Measurements from ENCODE around the gene COL20A1. TPM values are rescaled to one million over a fixed set of nuclear protein-coding genes. Genes with fewer than 3 reads are reported as not detected.

The COL20A1 gene
- 5.0 TPM for total RNA-seq

DNA sequence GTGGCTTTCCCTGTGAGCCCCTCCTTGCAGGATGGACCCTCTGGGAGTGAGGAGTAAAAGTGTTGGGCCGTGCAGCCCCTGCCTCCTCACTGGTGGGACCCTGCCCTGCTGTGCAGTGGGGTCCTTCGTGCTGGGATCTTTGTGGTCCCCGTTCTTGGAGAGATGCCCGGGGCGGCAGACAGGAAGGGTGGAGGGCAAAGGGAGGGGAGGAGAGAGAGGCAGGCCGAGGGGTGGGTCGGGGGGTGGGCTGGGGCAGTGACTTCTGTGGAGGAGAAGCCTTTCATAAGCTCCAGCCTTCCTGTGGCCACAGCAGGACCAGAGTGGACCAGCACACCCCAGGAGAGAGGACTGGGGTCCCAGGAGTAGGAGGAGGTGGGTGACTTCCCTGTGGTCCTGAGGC is at the start of gene COL20A1:
COL20A1 (plus strand) TSS at position 283 of the 400 bp plus-strand sequence. CDS start 1,922 bp downstream, outside the sequence.

DNA sequence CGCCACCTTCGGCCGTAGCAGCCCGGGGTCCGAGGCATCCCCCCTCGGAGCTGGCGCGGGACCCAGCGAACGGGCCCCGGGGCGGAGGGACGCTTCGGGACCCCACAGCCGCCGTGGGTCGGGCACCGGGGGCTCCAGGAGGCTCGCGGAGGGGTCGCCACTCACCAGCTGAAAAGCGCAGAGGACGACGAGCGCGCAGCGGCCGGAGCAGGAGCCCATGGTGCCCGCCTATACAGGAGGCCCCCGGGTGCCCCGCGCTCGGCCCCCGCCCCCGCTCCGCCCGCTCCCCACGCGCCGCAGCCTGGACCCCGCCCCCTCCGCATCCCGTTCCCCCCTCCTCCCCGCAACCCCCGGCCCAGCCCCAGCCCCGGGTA is 38.8 kb upstream of the COL20A1 start, which contains the start of gene NKAIN4:
NKAIN4 (minus strand) TSS at position 232 of the 374 bp plus-strand sequence; CDS start at position 219, 13 bp downstream.

DNA sequence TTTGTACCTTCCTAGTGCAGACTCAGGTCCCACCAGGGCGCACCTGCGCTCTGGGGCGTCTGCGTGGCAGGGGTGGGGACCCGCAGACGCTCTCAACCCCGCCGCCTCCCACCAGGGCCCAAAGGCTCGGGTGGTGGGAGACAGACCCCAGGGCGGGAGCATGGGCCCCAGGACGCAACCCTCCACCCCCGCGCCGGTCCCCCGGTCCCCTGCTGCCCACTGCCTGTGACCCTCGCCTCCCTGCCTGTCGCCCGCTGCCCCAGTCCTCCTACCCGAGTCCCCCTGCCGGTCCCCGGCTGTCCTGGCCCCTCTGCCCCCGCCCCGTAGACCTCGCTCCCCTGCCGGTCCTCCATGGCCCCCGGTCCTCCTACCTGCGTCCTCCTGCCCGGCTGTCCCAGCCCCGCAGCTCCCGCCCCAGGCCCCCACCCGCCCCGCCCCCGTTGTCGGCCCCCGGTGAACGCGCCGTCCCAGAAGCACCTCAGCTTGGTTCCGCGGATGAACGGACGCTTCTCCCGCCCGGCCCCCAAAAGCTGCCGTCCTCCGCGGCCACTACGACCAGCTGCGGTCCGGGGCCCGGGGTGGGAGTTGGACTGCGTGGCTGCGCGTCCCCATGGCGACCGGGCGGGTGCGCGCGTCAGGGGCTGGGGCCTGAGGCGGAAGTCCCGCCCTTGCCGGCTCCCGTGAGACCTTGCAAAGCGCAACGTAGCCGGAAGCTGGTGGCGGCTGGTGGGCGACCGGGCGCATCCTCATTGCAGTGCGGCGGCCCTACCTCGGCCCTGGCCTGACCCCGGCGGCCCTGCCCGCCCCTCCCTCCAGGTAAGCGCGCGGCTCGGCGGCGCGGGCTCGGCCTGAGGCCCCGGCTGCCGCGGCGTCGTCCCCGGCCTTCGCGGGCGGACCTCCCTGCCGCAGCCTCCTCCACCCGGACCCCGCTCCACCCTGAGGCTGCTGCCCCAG is 20.6 kb upstream of the COL20A1 start, which contains the start of gene ARFGAP1:
ARFGAP1 (plus strand) TSS at position 709 of the 954 bp plus-strand sequence. CDS start 2,768 bp downstream, outside the sequence.

DNA sequence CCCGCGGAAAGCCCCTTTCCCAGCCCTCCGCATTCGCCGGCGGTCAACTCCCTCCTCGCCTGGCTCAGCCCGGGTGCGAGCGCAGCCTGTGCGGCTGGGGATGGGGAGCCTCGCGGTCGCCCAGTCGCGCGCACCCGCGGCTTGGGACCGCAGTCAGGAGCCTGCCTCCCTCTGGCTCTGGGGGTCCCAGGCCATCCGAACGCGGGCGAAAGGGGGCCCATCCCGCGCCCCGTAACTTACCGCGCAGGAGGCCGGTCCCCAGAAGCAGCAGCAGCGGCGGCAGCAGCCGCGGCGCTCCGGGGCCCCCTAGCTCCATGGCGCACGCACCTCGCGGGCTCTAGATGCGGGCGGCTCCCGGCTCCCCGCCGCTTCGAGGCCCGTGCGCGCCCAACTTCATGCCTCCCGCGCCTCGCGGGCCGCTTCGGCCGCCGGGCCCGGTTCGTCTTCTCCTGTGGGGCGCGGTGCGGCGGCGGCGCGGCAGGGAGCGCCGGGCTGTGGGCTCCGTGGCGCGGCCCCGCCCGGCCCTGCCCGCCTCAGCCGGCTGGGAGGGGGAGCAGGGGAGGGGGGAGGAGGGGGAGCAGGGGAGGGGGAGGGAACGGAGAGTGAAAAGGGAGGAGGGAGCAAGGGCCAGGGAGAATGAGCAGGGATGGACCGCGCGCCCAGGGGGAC is 68.0 kb downstream of the COL20A1 start, which contains the start of gene CHRNA4:
CHRNA4 (minus strand) TSS at position 500 of the 669 bp plus-strand sequence; CDS start at position 316, 184 bp downstream.

Small RNA genes within 50 kb of the gene (small RNA-seq; reads per million reads assigned to genes)
- gene MIR4326 (ENCODE audit: low replicate concordance) = 0.64 reads per million, percentile 57 among the genes with 10 or more reads in this experiment
- not detected for gene RNU6-994P (ENCODE audit: low replicate concordance)

Other genes with a start within 250 kb of the COL20A1 start
- 24.4 TPM for gene YTHDF1, start 77.1 kb upstream of the COL20A1 start, total RNA-seq
- not detected for gene BIRC7, start 57.3 kb upstream of the COL20A1 start, total RNA-seq
- gene NKAIN4, start 38.7 kb upstream of the COL20A1 start, total RNA-seq = 17.8 TPM
- 58.2 TPM for gene ARFGAP1, start 20.4 kb upstream of the COL20A1 start, total RNA-seq
- gene CHRNA4, start 68.2 kb downstream of the COL20A1 start, total RNA-seq = 21.0 TPM
- gene KCNQ2, start 179.5 kb downstream of the COL20A1 start, total RNA-seq = 250 TPM
- gene EEF1A2, start 205.9 kb downstream of the COL20A1 start, total RNA-seq = 281 TPM
- 80.8 TPM for gene PPDPF, start 227.6 kb downstream of the COL20A1 start, total RNA-seq
- gene PTK6, start 244.2 kb downstream of the COL20A1 start, total RNA-seq = not detected